HEK293T (cell line): ENCODE measurements around the gene CELF4.

Source experiments
- BHLHE40 ChIP-seq: fragments of 450-650 bp; IDR thresholded peaks from 2 replicates; pipeline ENCODE4 v1.6.1; 2016; ENCODE audit warnings: mild to moderate bottlenecking, moderate library complexity, borderline replicate concordance
- FOXK2 ChIP-seq: fragments of 450-650 bp; IDR thresholded peaks from 2 replicates; pipeline ENCODE4 v1.6.1; 2016; ENCODE audit warnings: mild to moderate bottlenecking
- FOXM1 ChIP-seq: fragments of 450-650 bp; IDR thresholded peaks from 2 replicates; pipeline ENCODE4 v1.6.1; 2017; ENCODE audit warnings: mild to moderate bottlenecking, borderline replicate concordance
- L3MBTL2 ChIP-seq: fragments of 450-650 bp; conservative IDR thresholded peaks from 2 replicates; pipeline ENCODE4 v1.6.1; 2016; ENCODE audit warnings: mild to moderate bottlenecking
- SP1 ChIP-seq: fragments of 450-650 bp; IDR thresholded peaks from 2 replicates; pipeline ENCODE4 v1.6.1; 2017
- SUZ12 ChIP-seq: fragments of 450-650 bp; IDR thresholded peaks from 2 replicates; pipeline ENCODE4 v1.6.1; 2016; ENCODE audit warnings: mild to moderate bottlenecking

DNA sequence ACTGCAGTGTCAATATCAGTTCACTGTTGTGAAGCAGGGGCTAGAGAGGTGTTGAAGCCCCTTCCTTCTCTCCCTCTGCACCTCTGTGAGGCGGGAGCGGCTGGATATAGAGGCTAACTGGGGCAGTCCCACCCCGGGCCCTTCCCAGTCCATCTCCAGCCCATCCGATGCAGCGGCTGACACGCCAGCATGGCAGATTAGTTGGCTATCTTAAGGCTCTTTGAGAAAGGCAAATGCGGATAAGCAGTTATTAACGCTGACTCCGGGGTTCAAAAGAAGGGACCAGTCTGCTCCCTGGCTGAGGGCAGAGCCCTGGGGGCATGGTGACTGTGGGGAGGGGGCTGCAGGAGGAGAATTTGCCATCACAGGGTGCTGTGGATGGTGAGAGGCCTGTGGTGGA is 76.6 kb downstream of the CELF4 start:
- no peak for TF ChIP-seq BHLHE40
- TF ChIP-seq FOXK2, result no peak
- TF ChIP-seq FOXM1, result no peak
- TF ChIP-seq SP1, result no peak
- TF ChIP-seq L3MBTL2, result no peak
- no peak for TF ChIP-seq SUZ12
